HEK293T (cell line): ENCODE data around the gene GAPDH.
A peak's percentile ranks its signal among the peaks of the same experiment; 100 is the strongest.
"Not testable (repeated sequence)": the region's sequence is repeated elsewhere in the genome, so short reads cannot be mapped to it uniquely, and the experiment has no call there.

Source experiments
- CTCF ChIA-PET: fragments of 350-600 bp; formaldehyde crosslinking; extraction: SDS; loops from one replicate; lab custom pipeline; 2021; ENCODE audit warnings: antibody characterized with exemption, inconsistent platforms; lab: Yijun Ruan, JAX
- POLR2A ChIA-PET: fragments of 350-600 bp; formaldehyde crosslinking; extraction: SDS; loops from one replicate; lab custom pipeline; 2020; ENCODE audit warnings: antibody characterized with exemption, inconsistent platforms; lab: Yijun Ruan, JAX
- DNase-seq: peaks from one replicate; pipeline ENCODE4 v3.0.0; 2012; ENCODE audit warnings: mixed read lengths; ENCODE audit errors: extremely low spot score
- ARNT ChIP-seq: fragments of 450-650 bp; IDR thresholded peaks from 2 replicates; pipeline ENCODE4 v1.6.1; 2017; ENCODE audit warnings: mild to moderate bottlenecking
- BHLHE40 ChIP-seq: fragments of 450-650 bp; IDR thresholded peaks from 2 replicates; pipeline ENCODE4 v1.6.1; 2016; ENCODE audit warnings: mild to moderate bottlenecking, moderate library complexity, borderline replicate concordance
- CTBP1 ChIP-seq: fragments of 450-650 bp; IDR thresholded peaks from 2 replicates; pipeline ENCODE4 v1.6.1; 2016; ENCODE audit warnings: borderline replicate concordance
- ELF4 ChIP-seq: fragments of 450-650 bp; IDR thresholded peaks from 2 replicates; pipeline ENCODE4 v1.6.1; 2017; ENCODE audit warnings: antibody characterized with exemption
- FOXA1 ChIP-seq: fragments of 450-650 bp; IDR thresholded peaks from 2 replicates; pipeline ENCODE4 v1.6.1; 2016; ENCODE audit warnings: mild to moderate bottlenecking
- FOXK2 ChIP-seq: fragments of 450-650 bp; IDR thresholded peaks from 2 replicates; pipeline ENCODE4 v1.6.1; 2016; ENCODE audit warnings: mild to moderate bottlenecking
- FOXM1 ChIP-seq: fragments of 450-650 bp; IDR thresholded peaks from 2 replicates; pipeline ENCODE4 v1.6.1; 2017; ENCODE audit warnings: mild to moderate bottlenecking, borderline replicate concordance
- HDGF ChIP-seq: fragments of 450-650 bp; IDR thresholded peaks from 2 replicates; pipeline ENCODE4 v1.6.1; 2017; ENCODE audit warnings: antibody characterized with exemption, borderline replicate concordance
- L3MBTL2 ChIP-seq: fragments of 450-650 bp; conservative IDR thresholded peaks from 2 replicates; pipeline ENCODE4 v1.6.1; 2016; ENCODE audit warnings: mild to moderate bottlenecking
- LEF1 ChIP-seq: fragments of 450-650 bp; IDR thresholded peaks from 2 replicates; pipeline ENCODE4 v1.6.1; 2017; ENCODE audit warnings: mild to moderate bottlenecking, borderline replicate concordance
- NFRKB ChIP-seq: fragments of 450-650 bp; IDR thresholded peaks from 2 replicates; pipeline ENCODE4 v1.6.1; 2016; ENCODE audit warnings: mild to moderate bottlenecking, moderate library complexity
- PKNOX1 ChIP-seq: fragments of 450-650 bp; IDR thresholded peaks from 2 replicates; pipeline ENCODE4 v1.6.1; 2016
- SP1 ChIP-seq: fragments of 450-650 bp; IDR thresholded peaks from 2 replicates; pipeline ENCODE4 v1.6.1; 2017
- SUZ12 ChIP-seq: fragments of 450-650 bp; IDR thresholded peaks from 2 replicates; pipeline ENCODE4 v1.6.1; 2016; ENCODE audit warnings: mild to moderate bottlenecking
- TARDBP ChIP-seq: fragments of 450-650 bp; IDR thresholded peaks from 2 replicates; pipeline ENCODE4 v1.6.1; 2016
- ZNF384 ChIP-seq: fragments of 450-650 bp; IDR thresholded peaks from 2 replicates; pipeline ENCODE4 v1.6.1; 2016

The GAPDH gene

GRCh38 chr12:6553051-6553868 is 18.9 kb downstream of the GAPDH start:
- DNase-seq, result no peak
- TF ChIP-seq LEF1 (no peak), FOXK2 (no peak), L3MBTL2 (no peak), SP1 (no peak), FOXA1 (no peak), ELF4 (no peak), CTBP1 (no peak), ZNF384 (no peak), HDGF (no peak), SUZ12 (no peak), ARNT (no peak), TARDBP (no peak), FOXM1 (no peak), NFRKB (no peak), BHLHE40 (no peak), PKNOX1 (no peak)
- ChIA-PET POLR2A (interaction anchor here (1.0 to 9.8 kb wide), 11 partner anchors 11 to 289 kb away, joined by 3 to 77 read pairs (median 7); partner anchors contain the start of genes COPS7A, GAPDH, MLF2 and MRPL51), CTCF (interaction anchor here (0.6 to 6.9 kb wide), 7 partner anchors 11 to 236 kb away, joined by 3 to 72 read pairs (median 5); no protein-coding TSS in a partner anchor)

DNA sequence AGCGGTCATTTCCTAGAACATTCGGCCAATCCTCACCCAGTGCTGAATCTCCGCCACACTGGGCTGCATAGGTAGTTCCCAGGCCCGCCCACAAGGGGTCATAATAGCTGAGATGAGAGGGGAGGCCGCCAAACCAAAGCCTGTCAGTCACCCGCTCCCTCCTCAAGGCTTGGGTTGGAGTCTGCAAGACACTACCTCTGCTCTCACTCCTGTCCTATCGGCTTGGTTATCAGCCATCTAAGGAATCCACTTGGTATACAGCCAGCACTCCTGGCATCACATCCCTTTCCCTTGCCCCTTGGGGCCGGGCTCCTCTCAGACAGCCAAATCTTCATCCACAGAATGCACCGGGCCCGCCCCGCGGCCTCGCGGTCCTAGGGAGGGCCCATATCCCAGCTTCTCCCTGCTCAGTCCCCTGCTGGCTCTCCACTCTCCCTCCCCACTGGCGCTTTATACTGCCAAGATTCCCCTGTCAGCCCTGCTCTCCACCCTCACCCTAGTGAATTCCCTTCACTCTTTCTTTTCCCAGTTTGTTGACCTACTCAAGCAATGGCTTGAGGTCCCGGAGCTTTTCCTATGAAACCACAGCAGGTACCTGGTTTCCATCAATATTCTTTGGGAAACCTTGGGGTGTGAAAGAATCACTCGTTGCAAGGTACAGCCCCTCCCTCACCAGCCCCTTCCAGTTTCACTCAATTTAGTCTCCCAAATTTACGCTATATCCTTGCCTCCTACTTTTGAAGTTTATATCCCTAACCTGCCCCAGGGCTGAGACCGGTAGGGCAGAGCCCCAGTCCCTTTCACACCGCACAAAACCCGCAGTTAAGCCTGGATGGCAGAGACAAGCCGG is 20.1 kb downstream of the GAPDH start:
- POLR2A ChIA-PET, result interaction anchor here (0.7 to 9.8 kb wide), 12 partner anchors 12 to 407 kb away, joined by 3 to 77 read pairs (median 6); partner anchors contain the start of genes COPS7A, GAPDH, MLF2 and MRPL51
- peak; percentile 80 for DNase-seq
- CTCF ChIA-PET, result interaction anchor here (0.9 to 6.9 kb wide), 7 partner anchors 9 to 540 kb away, joined by 3 to 72 read pairs (median 5); no protein-coding TSS in a partner anchor
- peak; percentile 98 for TF ChIP-seq PKNOX1
- TF ChIP-seq ARNT, result no peak

DNA sequence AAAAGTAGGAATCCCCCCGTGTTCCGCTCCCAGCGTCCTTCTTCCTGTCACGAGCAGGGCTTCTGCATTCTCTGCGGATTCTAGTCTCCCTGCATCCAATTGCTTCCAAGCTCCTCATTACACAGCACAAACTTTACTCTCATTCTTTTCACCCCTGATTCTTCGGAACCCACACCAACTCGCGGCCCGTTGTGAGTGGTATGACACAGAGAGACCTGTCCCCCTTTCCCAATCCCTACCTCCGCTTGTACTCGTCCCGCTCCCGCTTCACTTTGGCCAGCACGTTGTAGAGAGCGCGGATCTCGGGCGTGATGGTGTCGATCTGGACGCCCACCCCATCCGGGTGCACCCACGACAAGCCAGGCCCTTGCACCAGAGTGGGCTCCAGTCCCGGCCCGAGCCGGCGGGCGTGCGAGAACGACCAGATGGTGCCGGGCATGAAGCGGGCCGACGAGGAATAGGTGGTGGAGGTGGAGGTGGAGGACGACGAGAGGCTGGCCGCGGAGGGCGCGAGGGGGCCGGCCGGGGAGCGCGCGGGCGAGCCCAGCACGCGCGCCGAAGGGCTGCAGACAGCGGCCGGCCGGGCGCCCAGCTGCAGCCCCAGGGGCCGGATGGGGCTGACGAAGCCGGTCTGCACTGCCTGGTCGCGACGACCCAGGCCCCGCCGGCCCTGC is 20.8 kb downstream of the GAPDH start:
- DNase-seq, result peak; percentile 23
- ChIA-PET POLR2A (interaction anchor here (1.0 to 9.8 kb wide), 8 partner anchors 13 to 407 kb away, joined by 3 to 77 read pairs (median 8); partner anchors contain the start of genes COPS7A, GAPDH, NOP2 and VAMP1), CTCF (interaction anchor here (0.9 to 6.9 kb wide), 4 partner anchors 9 to 541 kb away, joined by 3 to 72 read pairs (median 4); no protein-coding TSS in a partner anchor)
- TF ChIP-seq SUZ12, result no peak
- TF ChIP-seq HDGF, result no peak
- no peak for TF ChIP-seq L3MBTL2
- no peak for TF ChIP-seq FOXA1
- no peak for TF ChIP-seq PKNOX1
- no peak for TF ChIP-seq ZNF384
- TF ChIP-seq LEF1, result no peak

GRCh38 chr12:6556496-6556817 is 22.1 kb downstream of the GAPDH start:
- POLR2A ChIA-PET, result interaction anchor here (0.6 to 9.8 kb wide), 5 partner anchors 9 to 988 kb away, joined by 3 to 77 read pairs (median 4); partner anchors contain the start of genes GAPDH and NOP2
- CTCF ChIA-PET, result interaction anchor here (0.6 to 1.3 kb wide), 4 partner anchors 14 to 298 kb away, joined by 3 to 4 read pairs (median 4); no protein-coding TSS in a partner anchor
- not testable (repeated sequence) for DNase-seq

- ChIA-PET CTCF (interaction anchor here (0.6 to 1.7 kb wide), 6 partner anchors 11 to 297 kb away, joined by 3 to 7 read pairs (median 4); partner anchors contain the start of gene NOP2), POLR2A (interaction anchor here (0.6 to 9.8 kb wide), 6 partner anchors 9 to 988 kb away, joined by 3 to 77 read pairs (median 5); partner anchors contain the start of genes GAPDH and NOP2)
- TF ChIP-seq FOXM1, result no peak
- TF ChIP-seq LEF1, result no peak
- no peak for TF ChIP-seq CTBP1
- no peak for TF ChIP-seq BHLHE40
- TF ChIP-seq FOXA1, result no peak
- no peak for TF ChIP-seq PKNOX1
- no peak for TF ChIP-seq SUZ12
- TF ChIP-seq TARDBP, result no peak
- TF ChIP-seq ELF4, result no peak
- TF ChIP-seq ZNF384, result no peak
- no peak for TF ChIP-seq NFRKB
- TF ChIP-seq FOXK2, result no peak
- TF ChIP-seq HDGF, result no peak
- no peak for DNase-seq
These were observed 22.5 kb downstream of the GAPDH start for GRCh38 chr12:6556857-6557256.
